IPS-NIHi11 (cell line): ENCODE results near the gene TSPAN7.

Experiments
- DNase-seq: peaks from one replicate; pipeline ENCODE4 v3.0.0; 2012; ENCODE audit warnings: mixed read lengths, low spot score

Gene TSPAN7

DNA sequence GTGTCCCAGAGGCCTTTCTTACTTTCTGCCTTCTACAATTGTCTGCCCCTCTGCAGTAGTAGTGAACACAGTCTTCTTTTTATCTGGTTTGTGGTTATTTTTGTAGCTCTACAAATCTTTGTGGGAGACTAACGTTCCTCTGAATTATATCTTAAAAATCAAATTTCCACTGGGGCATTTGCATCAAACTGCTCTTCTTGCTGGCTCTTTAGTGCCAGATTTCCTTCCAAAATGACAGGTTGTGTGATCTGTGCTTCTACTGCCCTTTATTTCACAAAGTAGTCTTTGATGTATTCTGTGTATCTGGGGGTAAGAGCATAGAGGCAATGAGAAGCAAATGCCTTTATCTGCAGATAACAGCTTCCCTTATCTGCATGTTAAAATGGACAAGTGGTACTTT, 34.5 kb downstream of the TSPAN7 start:
- DNase-seq, result no peak

DNA sequence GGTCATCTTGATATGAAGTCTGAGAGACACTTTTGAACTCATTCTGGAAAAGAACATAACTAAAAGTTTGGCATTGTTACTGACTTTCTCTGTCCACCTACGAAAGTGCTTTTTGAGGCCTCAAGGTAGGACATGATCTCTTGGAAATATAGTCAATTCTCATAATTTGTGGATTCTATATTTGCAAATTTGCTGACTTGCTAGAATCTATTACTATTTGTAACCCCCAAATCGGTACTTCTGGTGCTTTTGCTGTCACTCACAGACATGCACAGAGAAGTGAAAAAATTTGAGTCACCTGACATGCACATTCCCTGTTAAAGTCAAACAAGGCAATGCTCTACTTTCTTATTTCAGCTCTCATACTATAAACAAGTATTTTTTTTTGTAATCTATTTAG, 35.6 kb downstream of the TSPAN7 start:
- no peak for DNase-seq

DNA sequence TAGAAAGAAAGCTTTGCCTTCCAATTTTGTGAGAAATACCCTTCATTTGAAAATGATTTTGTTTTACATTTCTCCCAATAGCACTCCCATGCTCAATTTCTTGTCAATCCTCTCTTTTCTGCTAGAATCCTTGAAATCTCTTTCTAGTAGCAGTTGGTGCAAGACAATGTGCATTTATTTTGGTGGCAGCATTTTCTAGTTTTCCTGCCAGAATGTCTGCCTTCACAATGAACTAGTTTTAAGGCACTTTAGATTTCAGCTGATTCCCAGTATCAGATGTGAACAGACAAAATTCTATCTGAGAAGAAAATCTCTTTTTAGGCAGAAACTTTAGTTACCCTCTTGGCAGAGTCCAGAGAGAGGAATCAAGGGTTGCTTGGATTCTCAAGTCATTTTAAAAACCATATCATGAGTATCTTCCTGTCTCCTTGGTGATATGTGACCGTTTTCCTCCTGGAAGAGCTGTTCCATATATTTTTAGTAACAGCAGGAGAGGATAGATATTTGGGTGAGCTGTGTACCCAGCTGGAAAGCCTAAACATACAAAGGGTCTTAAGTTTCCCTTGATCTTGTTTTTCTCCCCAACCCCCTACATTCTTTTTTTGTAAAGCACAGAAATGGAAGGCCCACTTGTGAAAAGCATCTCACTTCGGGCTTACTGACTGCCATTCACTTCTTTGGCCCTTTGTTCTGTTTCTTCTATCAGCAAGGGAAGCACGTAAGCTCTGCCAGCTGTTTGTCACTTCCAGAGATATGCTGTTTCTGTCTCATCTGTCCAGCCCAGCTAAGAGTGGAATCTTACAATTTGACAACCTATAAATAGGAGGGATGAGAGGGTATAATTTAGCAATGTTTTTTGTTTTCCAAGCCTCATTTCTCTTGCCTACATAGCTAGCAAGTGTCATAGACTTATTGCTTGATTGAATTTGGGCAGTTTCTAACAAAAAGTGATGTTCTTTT, 38.7 kb downstream of the TSPAN7 start:
- DNase-seq, result no peak

DNA sequence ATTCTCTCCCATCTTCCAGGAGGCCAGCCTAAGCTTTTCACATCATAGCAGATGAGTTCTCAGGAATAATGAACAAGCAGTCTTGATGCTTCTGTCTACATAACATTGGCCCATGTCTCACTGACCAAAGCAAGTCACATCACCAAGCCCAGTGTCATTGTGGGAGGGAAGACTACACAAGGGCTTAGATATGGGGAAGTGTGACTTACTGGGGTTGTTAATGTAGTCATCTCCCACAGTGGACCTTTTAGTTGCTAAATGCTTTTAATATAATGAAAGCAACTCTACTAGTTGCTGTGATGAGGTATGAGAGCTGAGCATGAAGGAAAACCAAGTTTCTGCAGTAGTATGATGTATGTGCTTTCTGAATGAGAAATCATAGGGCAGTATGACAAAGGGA, 40.5 kb downstream of the TSPAN7 start:
- no peak for DNase-seq

DNA sequence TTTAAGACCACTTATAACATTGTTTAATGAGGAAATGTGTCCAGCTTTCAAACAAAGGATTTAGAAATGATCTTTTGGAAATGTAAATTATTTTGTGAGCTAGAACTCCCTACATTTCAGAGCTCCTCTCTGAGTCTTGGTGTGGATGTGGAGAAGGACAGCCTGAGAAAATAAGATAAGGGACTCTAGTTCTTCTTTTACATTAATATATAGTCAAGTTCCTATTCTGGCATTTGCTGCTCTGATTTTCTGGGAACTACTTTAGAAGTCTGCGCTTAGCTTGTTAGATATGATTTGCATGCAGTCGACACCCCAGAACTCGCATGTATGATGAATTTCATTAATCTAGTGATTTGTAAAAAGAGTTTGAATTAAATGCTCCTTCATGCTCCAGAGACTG, 45.5 kb downstream of the TSPAN7 start:
- DNase-seq, result no peak

DNA sequence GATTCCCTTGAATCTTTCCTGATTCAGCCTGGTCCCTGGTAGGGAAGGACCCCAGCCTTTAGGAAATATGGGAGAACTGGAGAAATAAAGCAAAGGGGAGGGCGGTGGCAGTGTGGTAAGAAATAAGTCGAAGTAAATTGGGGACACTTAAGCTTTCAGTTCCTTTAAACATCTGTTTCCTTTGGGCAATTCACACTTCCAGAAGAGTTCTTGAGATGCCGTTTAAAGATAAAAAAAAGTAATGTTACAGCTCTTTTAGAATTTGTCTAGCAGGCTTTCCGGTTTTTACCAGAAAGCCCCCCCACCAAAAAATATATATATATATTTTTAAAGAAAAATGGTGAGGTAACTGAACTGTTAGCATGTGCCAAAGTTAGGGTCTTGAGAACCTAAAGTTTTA, 46.6 kb downstream of the TSPAN7 start:
- no peak for DNase-seq

DNA sequence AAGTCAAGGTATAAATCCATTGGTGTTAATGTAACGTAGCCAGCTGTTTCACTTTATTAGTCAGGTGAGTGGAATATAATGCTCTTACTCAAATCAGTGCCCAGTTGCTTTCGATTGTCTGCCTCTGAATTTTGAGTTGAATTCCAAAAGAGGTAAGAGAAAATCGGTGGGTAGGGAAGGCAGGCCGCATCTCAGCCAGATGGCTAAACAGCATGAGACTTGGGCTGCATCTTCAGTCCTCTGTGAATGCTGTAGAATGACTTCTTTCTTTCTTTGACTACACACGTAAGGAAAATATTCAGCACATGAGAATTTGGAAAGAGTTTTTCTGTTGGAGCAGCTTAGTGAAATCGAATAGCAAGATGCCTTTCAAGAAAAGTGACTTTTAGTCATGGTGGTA, 49.5 kb downstream of the TSPAN7 start:
- no peak for DNase-seq

DNA sequence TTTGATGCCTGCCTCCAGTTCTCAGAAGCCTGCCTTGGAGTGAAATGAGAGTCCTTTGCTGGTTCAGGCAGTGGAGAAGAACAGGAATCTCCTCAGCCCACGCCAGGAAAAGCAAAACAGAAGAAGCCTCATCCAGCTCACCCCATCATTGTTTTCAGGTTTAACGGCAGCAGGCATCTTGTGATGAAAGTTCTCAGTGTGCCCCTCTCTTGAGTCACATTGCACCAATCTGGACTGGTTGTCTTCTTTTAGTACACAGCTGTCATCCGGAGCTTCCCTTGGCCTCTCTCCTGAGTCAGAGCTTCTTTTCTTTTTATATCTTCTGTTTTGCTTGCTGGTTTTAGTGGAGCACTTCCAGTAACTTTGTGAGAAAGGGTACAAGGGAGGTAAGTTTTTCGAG, 50.9 kb downstream of the TSPAN7 start:
- DNase-seq, result no peak

DNA sequence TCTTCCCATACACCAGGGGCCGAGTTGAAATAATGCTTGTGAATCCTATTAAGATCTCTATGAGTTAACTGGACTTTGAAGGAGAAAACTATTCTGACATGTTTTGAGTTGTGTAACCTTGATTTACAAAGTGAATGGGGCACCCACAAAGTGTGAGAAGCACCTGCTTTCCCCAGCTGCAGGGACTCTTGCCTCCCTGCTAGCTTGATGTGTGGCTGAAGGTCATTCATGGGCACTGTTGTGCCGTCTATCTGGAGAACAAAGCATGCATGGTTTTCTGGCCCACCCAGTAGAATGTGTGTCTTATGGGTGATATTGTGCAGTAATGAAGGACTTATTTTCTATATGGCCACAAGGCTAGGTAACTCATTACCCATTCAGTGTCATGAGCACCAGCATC, 53.1 kb downstream of the TSPAN7 start:
- no peak for DNase-seq

DNA sequence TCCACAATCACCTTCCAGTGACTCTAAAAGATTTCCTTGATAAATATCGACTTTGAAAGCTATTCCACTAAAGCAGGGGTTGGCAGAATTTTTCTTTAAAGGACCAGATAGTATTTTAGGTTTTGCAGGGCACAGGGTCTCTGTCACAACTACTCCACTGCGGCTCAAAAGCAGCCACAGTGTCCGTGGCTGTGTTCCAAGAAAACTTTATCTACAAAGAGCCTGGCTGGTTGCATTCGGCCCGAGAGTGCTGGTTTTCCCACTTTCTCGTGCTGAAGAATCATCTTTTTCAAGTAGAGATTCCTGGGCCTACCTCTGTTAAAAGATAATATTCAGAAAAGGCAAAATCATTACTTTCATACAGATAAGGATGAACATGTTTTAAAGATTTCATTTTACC, 55.6 kb downstream of the TSPAN7 start:
- DNase-seq, result no peak

DNA sequence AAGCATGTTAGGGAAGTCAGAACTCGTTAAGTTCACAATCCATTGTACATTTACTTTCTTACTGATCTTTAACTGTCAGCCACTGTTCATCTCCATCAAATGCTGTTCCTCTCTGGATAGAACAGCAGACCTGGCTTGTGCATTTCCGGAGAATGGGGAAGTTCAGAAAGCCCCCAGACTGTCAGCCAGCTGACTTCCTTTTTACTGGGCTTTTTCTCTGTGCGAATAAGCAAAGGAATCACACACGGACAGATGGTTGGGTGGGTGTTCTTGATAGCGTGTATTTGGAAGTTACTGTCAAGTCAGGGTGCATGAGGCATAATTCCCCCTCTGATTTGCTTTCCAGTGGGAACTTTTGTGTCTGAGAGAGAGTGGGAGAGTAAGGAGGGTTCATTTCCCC, 56.8 kb downstream of the TSPAN7 start:
- no peak for DNase-seq

DNA sequence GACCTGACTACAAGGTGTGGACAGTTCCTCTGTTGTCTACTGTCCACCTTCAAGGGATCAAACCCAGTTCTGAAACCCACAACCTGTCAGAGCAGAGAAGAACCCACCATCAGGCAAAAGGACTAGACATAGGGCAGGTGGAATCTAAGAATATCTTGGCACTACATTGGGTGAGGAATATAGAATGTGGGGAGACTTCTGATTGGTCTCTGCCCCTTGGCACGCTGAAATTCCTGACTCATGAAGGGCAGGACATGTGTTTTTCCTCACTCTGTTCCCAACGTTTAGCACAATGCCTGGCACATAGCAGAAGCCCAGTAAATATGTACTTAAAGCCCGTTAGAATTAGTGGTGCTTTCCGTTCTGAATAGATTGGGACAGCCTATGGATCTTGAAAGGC, 59.3 kb downstream of the TSPAN7 start:
- DNase-seq, result no peak

DNA sequence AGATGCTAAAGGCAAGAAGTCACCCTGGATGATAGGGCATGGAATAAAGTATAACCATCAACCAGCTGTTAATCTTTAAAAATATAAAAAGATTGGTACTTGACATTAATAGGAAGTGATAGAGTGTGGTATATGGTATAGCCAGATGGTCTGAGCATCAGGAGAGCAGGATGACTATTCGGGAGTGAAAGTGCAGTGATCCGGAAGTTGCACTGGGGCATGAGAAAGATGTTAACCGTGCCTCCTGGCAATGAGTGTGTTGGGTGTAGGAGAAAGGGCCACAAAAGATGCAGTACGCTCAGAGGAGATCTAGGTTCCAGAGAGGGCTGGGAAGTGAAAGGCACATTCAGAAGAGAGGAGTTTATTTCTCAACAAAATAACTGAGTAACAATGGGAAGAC, 65.0 kb downstream of the TSPAN7 start:
- DNase-seq, result no peak

DNA sequence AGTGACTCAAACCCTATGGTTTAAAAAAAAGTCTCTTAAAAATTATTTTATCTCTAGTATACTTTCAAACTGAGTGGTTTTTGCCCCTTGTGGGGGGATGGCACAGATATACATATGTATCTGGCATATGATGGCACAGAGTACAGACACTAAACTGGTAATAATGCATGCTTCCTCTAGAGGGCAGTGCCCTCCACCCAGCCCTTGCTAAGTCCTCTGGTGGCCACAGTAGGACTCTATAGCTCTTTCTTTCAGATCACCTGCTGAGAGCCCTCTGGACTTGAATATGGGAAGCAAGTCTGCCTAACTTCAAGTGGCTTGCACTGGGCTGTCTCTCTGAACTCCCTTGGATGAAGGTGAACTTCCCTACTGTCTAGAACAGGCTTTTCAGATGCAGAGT, 66.3 kb downstream of the TSPAN7 start:
- peak; percentile 26 for DNase-seq

DNA sequence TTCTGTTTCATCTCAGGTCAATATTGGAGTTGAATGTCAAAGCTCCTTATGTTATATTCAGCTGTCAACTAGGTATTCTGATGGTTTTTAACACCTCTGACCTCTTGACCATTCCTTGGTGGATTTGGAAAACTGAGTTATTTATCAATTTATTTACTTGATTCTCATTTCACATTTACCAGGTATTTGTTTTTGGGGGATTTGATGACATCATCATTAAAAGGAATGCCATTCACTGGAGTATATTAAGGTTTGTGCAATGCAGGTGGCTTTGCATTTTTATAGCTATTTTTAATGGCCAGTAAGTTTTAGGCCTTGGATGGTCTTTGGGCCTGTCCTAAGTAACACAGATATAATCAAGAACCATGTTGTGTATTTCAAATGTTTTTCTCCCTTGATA, 67.2 kb downstream of the TSPAN7 start:
- DNase-seq, result no peak

DNA sequence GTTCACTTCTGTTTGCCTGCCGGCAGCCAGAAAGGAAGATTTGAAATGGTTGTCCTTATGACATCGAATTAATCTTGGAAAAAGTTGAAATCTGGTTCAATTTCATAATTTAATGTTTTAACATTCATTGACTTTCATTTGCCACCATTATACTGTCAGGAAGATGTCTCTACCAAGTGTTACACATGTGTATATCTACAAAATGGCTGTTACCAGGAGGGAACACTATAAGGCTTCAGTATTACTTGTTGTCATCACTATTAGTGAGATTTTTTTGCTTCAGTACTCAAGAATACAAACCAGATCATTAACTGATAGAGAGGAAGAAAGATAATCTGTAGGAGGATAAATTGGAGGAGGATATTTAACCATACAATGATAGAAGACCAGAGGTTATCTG, 71.2 kb downstream of the TSPAN7 start:
- no peak for DNase-seq

DNA sequence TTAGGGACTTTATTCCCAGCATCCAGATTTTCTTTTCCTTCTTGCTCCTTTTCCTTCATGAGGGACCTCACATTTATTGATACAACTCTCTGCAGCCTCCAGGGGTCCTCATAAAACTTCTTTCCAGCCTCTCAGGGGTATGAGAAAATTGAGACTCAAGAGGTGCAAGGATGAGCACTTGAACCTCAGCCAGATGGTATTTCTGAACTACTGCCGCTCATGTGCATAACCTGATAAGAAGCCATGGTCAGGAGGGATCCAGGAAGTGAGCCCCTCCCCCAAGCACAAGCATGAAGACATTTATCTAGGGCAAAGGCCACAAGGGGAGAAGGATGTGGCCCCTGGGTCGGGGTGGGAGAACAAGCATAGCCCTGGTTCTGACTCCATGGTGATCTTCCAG, 73.3 kb downstream of the TSPAN7 start:
- DNase-seq, result no peak

DNA sequence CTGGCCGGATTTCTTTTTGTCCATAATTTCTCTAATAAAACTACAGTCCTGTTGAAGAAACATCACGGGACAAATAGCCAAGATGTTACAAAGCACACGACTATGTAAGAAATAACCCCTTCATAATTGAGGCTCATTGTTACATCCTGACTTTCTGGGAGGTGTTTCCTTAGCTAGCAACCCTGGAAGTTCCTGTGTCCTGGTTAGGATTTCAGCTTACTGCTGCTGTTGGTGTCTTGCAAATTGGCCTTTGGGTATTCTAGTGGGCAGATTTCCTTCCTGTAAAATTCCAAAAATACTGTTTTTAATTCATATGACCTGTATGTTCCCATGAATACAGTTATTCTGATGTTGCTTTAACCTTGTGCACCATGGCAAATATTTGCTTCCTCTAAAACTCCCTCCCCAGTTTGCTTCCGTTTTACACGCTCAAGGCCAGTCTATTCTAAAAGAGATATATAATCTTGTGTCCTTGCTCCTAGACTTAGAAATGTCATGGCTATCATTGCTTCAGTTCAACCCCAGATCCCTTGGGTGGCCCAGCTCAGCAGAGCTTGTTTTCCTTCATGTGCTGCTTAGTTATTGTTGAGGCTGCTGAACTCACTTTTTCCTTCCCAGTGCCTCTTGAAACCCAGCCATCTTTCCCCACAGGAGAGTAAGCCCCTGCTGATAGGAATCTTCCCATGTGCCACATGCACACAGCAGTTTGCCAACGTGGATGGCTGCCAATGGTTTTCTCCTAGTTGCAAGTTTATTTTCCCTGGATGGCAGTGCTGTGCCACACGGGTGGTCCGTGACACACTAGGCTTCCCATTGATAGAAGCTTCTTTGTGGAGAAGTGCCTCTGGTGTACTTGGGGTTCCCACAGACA, 75.8 kb downstream of the TSPAN7 start:
- no peak for DNase-seq

DNA sequence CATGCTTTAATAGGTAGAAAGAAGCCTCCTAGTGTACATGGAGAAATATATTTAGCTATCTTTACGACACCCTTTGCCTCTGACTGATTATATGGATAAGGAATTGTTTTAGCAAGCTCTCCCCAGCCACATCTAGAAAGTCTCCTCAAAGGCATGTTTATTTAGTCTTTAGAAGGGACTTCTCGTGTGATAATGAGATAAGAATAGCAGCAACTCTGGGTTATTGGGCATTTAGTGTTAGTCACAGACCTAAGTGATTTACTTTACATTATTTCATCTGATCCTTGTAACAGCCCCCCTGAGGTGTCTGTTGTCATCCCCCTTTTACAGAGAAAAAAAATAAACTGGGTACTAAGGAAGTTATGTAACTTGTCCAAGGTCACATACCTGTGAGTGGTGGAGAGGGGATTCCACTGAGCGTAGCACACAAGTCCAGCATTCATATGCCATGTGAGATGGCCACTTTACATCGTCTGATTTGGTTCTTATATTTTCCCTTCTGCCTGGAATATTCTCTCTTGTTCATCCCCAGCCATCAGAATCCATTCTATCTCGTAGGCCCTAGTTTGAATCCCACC, 77.7 kb downstream of the TSPAN7 start:
- no peak for DNase-seq

DNA sequence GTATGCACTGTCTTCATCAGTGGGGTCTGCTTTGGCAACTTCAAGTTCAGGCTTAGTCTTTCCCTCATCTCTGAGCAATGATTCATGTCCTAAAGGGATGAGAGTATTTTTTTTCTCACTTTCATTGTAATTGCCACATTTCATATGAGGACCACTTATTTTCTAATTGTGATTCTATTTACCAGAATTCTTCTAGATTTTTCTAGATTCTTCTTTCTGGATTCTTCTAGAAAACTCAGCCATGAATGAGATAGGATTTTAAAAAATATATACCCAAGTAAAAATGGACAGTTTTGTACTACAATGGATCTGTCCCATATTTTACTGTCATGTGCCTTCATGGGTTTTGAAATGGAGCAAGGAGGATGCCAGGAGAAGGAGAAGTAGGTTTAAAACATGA, 78.4 kb downstream of the TSPAN7 start:
- DNase-seq, result no peak

DNA sequence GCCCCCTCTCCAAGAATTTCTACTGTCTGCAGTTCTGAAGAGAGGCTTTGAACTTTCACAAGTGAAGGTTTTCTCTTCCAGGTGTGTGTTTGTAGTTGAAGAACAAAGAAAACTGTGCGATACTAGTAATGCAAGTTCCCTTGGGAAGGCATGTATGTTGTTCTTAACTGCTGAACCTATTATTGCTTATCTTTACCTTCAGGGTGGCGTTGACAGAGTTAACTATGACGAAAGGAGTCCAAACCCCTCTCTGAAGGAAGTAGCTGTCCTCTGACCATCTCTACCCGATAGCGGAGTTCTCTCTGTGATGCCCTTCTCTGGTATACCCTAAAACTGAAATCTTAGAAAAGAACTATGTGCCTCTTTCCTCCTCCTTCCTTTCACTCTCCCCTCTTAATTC, 79.9 kb downstream of the TSPAN7 start:
- DNase-seq, result no peak

DNA sequence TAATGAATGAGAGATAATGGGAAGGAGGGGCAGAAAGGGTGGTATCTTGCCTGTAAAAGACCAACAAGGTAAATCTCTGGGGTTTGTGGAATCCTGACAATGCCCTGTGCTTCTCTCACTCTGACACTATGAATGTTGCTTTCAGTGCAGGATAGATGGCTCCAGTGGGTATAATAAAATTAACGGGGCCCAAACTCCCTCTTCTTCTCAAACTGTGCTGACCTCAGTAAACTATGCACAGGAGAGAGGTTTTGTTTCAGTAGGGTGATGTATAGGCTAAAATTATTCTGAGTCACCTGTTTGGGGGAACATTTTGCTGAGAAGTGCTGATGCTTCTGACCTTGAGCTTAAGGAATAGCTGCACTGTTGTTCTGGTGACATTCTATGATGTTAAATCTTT, 82.6 kb downstream of the TSPAN7 start:
- no peak for DNase-seq

DNA sequence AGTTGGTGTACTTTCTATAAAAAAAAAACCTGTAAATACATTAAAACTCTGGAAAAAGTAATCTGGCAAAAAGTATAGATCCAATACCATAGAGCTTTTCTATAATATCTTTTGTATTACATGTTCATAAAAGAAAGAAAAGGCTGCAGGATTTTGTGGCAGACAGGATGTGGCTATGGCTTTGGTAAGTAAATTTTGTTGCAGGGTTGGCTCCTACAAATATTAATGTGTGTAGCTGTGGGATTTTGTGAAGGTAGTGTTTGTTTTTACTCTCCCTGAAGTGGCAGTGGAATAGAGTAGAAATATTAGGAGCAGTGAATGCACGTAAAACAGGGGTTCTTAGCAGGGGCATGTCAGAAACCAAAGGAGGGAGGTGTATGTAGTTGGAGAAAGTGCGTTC, 84.8 kb downstream of the TSPAN7 start:
- no peak for DNase-seq
